GM21390 (cell line): ENCODE data around the gene IGFL2.
"Not testable (repeated sequence)": the region's sequence is repeated elsewhere in the genome, so short reads cannot be mapped to it uniquely, and the experiment has no call there.

Experiments
- ATAC-seq: cut with Tn5 transposase; IDR thresholded peaks from one replicate; pipeline ENCODE4 v1.9.1; 2021; ENCODE audit not compliant: unreplicated experiment

Gene IGFL2

DNA sequence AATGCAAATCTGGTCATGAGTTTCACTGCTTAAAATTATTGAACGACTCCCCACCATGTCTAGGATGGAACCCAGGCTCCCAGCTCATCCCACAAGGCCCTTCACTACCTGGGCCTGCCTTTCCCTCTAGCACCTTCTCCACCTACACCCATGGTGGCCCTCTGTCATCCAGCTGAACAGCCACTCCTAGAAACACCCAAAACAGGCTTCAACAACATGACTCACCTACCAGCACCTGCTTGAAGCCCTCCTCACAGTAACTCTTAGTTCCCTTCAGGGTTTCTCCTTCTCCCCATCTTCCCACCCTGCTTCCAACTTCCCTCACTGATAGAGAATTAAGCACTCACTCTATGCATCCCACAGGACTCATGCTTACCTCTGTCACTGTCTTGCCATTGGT is 6.6 kb upstream of the IGFL2 start:
- no peak for ATAC-seq

GRCh38 chr19:46142294-46142693 is 5.7 kb upstream of the IGFL2 start:
- no peak for ATAC-seq

GRCh38 chr19:46144756-46145155 is 3.3 kb upstream of the IGFL2 start:
- ATAC-seq: no peak

- ATAC-seq: no peak
Observed at GRCh38 chr19:46147166-46147740, 785 bp upstream of the IGFL2 start.

GRCh38 chr19:46150606-46151005 is 2.6 kb downstream of the IGFL2 start:
- no peak for ATAC-seq

DNA sequence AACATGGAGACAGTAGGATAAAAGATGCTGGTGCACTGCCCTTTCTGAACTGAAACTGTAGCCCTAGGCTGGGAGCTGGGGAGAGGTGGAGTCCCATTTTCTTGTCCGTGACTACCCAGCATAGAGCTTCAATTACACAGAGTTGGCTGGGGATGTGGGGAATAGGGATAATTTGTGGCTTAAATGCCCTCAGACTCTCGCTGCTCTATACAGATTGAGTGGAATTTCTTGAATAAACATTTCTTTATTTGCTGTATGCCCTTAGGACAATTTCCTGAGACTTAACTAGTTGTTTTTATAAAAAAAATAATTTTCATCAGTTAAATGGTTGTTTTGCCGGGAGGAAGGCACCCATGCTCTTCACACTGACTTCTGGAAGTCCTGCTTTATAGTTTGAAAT is 7.2 kb downstream of the IGFL2 start:
- ATAC-seq: no peak

DNA sequence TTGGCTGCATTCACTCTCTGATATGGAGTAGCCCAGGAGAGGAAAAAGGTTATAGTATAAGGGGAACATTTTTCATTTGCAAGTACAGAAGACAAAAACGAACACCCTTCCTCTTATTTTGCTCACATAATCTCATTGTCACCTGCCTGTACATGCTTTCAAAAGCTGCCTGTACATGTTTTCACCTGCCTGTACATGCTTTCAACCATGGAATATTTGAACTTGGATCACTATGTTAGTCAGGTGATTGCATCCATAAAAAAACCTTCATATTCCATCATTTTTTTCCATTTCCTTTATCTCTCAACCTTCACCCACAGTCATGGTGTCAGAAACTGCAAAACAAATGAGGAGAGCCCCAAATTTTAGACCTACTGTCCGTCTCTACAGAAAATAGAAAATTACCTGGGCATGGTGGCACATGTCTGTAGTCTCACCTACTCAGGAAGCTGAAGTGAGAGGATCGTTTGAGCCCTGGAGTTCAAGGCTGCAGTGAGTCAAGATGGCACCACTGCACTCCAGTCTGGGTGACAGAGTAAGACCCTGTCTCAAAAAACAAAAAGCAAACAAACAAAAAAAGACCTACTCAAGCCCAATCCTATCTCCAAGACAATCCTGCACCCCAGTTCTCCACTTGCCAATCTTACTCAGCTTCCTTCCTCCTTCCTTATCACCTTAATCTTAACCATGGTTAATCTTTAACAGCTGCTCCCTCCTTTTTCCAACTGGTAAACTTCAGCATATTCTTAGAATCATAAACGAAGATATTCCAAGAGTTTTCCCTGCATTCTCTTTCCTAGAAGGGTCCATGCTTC is 11.6 kb downstream of the IGFL2 start:
- no peak for ATAC-seq

GRCh38 chr19:46160233-46160775 is 12.3 kb downstream of the IGFL2 start:
- no peak for ATAC-seq

DNA sequence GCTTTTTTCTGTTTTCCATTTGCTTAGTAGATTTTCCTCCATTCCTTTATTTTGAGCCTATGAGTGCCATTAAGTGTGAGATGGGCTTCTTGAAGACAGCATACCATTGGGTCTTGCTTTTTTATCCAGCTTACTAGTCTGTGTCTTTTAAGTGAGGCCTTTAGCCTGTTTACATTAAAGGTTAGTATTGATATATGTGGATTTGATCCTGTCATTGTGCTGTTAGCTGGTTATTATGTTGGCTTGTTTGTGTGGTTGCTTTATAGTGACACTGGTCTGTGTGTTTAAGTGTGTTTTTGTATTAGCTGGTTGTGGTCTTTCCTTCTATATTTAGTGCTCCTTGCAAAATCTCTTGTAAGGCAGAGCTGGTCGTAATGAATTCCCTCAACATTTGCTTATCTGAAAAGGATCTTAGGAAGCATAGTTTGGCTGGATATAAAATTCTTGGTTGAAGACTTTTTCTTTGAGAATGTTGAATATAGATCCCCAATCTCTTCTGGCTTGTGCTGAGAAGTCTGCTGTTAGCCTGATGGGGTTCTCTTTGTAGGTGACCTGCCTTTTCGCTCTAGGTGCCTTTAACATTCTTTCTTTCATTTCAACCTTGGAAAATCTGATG is 13.7 kb downstream of the IGFL2 start:
- ATAC-seq: not testable (repeated sequence)

GRCh38 chr19:46162731-46163130 is 14.7 kb downstream of the IGFL2 start:
- no peak for ATAC-seq

DNA sequence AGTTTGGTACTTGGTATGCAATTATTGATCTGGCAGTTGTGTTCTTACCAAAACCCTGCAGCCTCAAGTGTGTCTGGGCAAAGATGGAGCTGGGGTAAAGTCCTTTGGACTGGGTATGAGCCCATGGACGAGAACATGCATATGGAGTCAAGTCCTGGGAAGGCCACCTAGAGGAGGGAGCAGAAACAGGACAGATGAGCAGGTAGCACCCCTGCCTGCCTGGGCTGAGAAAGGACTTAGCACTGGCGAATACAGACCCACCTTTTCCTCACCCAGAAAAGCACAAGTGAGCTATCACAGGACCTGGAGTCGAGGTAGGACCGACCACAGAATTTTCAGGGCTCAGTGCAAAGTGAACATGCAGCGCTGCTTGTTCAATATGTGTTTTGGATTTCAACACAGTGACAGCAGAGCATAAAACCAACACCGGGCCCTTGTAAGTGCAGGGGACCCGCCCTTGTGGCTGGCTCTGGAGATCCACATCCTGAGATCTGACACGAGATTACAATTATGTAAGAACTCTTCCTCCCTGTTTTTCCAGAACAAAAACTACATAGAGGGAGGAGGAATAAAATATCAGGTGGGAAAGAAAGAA is 25.9 kb downstream of the IGFL2 start:
- no peak for ATAC-seq

- ATAC-seq: no peak
Observed at GRCh38 chr19:46176116-46176860, 28.2 kb downstream of the IGFL2 start.

GRCh38 chr19:46179076-46179759 is 31.2 kb downstream of the IGFL2 start:
- no peak for ATAC-seq

- no peak for ATAC-seq
Observed at GRCh38 chr19:46180701-46181387, 32.8 kb downstream of the IGFL2 start.

DNA sequence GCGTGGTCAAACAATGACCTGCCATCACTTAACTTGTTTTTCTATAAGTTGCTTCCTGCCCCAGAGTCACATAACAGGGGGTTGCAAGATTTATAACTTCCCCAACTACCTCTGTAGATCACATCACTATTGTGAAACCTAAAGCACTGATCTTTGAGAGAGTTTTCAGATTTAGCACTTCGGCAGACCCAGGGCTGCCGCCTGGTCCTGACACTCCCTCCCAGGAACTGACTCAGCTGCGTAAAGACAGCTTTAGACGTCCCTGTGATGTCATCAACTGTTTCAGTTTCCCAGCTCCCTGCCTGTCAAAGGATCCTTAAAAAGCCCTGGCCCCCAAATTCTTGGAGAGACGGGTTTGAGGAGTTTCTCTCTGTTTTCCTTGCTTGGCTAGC is 33.3 kb downstream of the IGFL2 start:
- no peak for ATAC-seq

DNA sequence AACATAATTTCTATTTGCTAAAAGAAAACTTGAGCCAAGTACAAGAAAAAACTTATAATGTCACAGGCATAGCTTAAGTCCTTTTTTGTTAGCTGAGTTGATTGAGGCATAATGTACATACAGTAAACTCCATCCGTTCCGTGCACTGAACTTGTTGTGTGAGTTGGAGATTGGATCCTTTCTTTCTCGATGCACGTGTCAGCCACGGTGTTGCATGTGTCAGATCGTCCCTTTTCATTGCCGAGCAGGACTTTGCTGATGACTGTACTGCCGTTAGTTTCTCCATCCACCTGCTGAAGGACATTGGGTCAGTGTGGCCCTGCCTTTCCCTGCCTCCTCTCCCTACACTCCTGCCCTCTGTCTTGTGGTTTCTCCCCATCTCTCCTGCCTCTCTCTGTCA is 34.4 kb downstream of the IGFL2 start:
- ATAC-seq: no peak

DNA sequence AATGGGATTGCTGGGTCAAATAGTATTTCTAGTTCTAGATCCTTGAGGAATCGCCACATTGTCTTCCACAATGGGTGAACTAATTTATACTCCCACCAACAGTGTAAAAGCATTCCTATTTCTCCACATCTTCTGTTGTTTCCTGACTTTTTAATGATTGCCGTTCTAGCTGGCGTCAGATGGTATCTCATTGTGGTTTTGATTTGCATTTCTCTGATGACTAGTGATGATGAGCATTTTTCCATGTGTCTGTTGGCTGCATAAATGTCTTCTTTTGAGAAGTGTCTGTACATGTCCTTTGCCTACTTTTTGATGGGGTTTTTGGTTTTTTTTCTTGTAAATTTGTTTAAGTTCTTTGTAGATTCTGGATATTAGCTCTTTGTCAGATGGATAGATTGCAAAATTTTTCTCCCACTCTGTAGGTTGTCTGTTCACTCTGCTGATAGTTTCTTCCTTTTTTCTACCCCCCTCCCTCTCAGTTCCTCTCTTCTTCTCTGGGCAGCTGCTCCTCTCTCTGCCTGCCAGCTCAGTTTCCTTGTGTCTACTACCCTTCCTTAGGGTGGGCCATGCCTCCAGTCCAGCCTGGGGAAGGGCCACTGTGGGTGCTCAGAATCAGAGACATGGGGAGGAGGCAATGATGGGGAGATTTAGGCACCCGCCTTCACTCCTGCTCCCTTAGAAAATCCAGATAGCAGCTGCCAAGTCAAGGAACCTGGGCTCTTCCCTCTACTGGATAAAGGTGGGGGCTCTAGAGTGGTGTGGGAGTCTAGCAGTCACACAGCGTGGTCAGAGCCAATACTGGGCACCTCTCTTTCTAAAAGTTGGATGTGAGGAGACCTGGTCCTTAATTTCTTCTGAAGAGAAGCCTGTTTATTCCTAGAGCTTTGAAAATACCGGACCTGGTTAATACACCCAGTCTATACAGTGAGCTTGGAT is 37.0 kb downstream of the IGFL2 start:
- ATAC-seq: not testable (repeated sequence)

- no peak for ATAC-seq
Observed at GRCh38 chr19:46186101-46186716, 38.2 kb downstream of the IGFL2 start.
